ENCODE results near the gene CDH8. TPM values are rescaled to one million over a fixed set of nuclear protein-coding genes. Genes with fewer than 3 reads are reported as not detected.

CDH8 gene, protein sequence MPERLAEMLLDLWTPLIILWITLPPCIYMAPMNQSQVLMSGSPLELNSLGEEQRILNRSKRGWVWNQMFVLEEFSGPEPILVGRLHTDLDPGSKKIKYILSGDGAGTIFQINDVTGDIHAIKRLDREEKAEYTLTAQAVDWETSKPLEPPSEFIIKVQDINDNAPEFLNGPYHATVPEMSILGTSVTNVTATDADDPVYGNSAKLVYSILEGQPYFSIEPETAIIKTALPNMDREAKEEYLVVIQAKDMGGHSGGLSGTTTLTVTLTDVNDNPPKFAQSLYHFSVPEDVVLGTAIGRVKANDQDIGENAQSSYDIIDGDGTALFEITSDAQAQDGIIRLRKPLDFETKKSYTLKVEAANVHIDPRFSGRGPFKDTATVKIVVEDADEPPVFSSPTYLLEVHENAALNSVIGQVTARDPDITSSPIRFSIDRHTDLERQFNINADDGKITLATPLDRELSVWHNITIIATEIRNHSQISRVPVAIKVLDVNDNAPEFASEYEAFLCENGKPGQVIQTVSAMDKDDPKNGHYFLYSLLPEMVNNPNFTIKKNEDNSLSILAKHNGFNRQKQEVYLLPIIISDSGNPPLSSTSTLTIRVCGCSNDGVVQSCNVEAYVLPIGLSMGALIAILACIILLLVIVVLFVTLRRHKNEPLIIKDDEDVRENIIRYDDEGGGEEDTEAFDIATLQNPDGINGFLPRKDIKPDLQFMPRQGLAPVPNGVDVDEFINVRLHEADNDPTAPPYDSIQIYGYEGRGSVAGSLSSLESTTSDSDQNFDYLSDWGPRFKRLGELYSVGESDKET
- 1 to 10 TPM in 2 of 4 donors, under 1 TPM in 2; 0.40 to 3.0 (median 0.86) TPM for total RNA-seq

DNA sequence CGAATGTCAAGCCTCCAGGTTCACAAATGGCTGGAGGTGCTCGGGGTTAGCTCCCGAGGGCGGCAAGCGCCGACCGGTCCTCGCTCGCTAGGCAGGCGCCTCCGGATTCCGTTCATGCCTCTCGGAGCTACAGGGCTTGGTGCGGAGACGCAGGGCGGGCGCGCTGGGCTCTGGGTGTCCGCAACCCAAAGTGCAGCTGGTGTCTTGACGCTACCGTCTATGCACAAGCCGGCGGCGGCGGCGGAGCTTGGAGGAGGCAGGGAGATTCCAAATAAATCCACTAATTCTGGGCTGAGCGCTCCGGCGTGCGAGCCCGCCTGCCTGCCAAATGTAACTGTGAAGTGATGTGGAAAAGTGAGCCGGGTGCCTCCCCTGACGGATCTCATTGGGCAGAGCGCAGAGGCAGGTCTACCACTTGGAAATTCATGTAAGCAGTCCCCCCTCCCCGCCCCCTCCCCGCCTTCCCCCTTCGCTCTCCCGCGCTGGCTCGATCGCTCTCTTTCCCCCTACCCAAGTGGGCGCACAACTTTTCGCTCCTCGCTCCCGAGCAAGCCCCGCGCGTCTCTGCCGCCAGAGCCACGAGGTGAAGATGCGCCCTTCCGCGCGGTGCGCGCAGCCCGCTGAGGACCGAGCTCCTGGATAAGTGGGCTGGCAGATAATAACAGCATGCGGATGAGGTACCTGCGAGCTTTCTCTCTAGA is at the start of gene CDH8:
Gene CDH8, minus strand, starts transcription at position 338 of the 701 bp plus-strand sequence. CDS start 15,035 bp downstream, outside the sequence.
- ATAC-seq: no peak

DNA sequence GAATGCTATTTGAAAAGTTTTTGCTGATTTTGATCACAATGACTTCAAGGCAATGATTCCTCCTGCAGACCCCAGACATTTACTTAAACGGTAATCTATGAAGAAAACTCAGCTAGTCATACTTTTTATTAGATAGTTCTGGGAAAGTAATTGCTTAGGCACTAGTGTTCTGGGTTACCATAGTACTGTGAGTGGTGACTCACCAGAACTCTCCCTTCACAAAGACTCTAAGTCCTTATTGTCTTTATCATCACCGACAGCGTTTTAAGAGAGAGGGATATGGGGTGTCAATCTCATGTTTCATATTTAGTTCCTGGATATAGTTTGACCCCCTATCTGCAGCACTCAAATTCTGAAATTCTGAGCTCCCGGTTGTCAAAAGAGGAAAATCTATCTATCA is 43.0 kb upstream of the CDH8 start:
- ATAC-seq: no peak
- TF ChIP-seq, protein P1, sequence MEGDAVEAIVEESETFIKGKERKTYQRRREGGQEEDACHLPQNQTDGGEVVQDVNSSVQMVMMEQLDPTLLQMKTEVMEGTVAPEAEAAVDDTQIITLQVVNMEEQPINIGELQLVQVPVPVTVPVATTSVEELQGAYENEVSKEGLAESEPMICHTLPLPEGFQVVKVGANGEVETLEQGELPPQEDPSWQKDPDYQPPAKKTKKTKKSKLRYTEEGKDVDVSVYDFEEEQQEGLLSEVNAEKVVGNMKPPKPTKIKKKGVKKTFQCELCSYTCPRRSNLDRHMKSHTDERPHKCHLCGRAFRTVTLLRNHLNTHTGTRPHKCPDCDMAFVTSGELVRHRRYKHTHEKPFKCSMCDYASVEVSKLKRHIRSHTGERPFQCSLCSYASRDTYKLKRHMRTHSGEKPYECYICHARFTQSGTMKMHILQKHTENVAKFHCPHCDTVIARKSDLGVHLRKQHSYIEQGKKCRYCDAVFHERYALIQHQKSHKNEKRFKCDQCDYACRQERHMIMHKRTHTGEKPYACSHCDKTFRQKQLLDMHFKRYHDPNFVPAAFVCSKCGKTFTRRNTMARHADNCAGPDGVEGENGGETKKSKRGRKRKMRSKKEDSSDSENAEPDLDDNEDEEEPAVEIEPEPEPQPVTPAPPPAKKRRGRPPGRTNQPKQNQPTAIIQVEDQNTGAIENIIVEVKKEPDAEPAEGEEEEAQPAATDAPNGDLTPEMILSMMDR (IDR thresholded peaks at IDR 0.05): no peak
- no peak for TF ChIP-seq POLR2AphosphoS5 (IDR thresholded peaks at IDR 0.05)
- TF ChIP-seq EP300 (IDR thresholded peaks at IDR 0.05): no peak
- TF ChIP-seq POLR2A (IDR thresholded peaks at IDR 0.05): no peak
- H3K27ac ChIP-seq: no peak overlapping the region
- no peaks in the 10 kb centered on the region for H3K27me3 ChIP-seq
- H3K36me3 ChIP-seq: no peaks in the 10 kb centered on the region
- H3K9me3 ChIP-seq: no peaks in the 10 kb centered on the region
- no peak overlapping the region for H3K4me3 ChIP-seq
- H3K4me1 ChIP-seq: no peaks in the 10 kb centered on the region
- 71 to 85% methylated on average over 4 of the region's 4 CpGs for whole genome bisulfite sequencing, 2 donors (ENCODE audit: low coverage in 1 of 2)

More for the DNA sequence above, at the start of gene CDH8:
- no peaks in the 10 kb centered on the region for H3K9me3 ChIP-seq
- peak within 1 kb of the TSS; percentile 31 to 44 for H3K4me3 ChIP-seq
- H3K36me3 ChIP-seq: no peaks in the 10 kb centered on the region
- H3K27me3 ChIP-seq: peaks cover 53% of the 10 kb centered on the region
- no peak within 1 kb of the TSS for H3K27ac ChIP-seq
- whole genome bisulfite sequencing, 2 donors (ENCODE audit: low coverage in 1 of 2): no CpG with 5 or more reads among the region's 60 CpGs
- H3K4me1 ChIP-seq: peaks cover 0 to 23% (median 0%) of the 10 kb centered on the region in 3 donors
- TF ChIP-seq POLR2AphosphoS5 (IDR thresholded peaks at IDR 0.05): no peak
- TF ChIP-seq, protein P1 (IDR thresholded peaks at IDR 0.05): no peak

DNA sequence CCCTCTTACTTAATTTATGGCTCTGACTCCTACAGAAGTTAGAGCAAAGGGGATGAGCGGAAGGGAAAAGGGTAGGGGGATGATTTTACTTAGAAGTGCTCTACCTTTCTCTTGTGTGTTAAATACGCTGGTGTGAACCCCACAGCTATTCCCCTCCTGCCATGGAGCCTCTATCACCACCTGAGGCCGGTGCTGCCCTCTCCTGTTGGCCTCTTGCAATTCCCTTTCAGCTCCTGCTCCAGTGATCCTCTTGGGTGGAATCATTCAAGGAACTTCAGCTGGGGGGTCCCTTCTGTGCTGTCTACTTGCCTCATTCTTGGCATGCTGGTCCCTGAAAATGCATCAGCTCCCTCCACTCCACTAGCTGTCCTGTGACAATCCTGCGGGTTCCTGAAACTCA is 41.8 kb upstream of the CDH8 start:
- Histone ChIP-seq H3K4me1 (no peaks in the 10 kb centered on the region), H3K27ac (no peak overlapping the region), H3K9me3 (no peaks in the 10 kb centered on the region), H3K4me3 (no peak overlapping the region), H3K36me3 (no peaks in the 10 kb centered on the region), H3K27me3 (no peaks in the 10 kb centered on the region)
- 15 to 37% methylated on average over 2 to 3 of the region's 4 CpGs for WGBS, 2 donors (ENCODE audit: low coverage in 1 of 2)
- TF ChIP-seq POLR2A (IDR thresholded peaks at IDR 0.05) (no peak), POLR2AphosphoS5 (IDR thresholded peaks at IDR 0.05) (no peak), EP300 (IDR thresholded peaks at IDR 0.05) (no peak)
- TF ChIP-seq, protein P1 (IDR thresholded peaks at IDR 0.05): no peak
- ATAC-seq: no peak

DNA sequence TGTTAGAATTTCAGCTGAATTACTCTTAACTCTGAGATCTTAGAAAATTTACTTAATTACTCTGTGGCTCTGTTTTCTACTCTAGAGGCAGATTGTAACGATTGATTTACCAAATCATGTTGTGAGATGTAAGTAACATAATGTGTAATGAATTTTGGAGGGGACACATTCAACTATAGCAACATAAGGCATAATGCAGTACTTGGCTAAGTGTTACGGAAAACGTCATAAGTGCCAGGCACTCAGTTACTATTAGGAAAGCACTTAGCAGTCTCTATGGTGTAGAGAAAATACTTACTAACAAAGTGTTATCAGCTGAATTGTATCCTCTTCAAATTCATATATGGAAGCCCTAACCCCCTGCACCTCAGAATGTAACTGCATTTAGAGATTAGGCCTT is 40.6 kb upstream of the CDH8 start:
- H3K4me1 ChIP-seq: no peaks in the 10 kb centered on the region
- TF ChIP-seq EP300 (IDR thresholded peaks at IDR 0.05) (no peak), POLR2AphosphoS5 (IDR thresholded peaks at IDR 0.05) (no peak), POLR2A (IDR thresholded peaks at IDR 0.05) (no peak)
- TF ChIP-seq, protein P1 (IDR thresholded peaks at IDR 0.05): no peak
- 86 to 94% methylated on average over 3 of the region's 3 CpGs for WGBS, 2 donors (ENCODE audit: low coverage in 1 of 2)
- H3K4me3 ChIP-seq: no peak overlapping the region
- no peak overlapping the region for H3K27ac ChIP-seq
- H3K27me3 ChIP-seq: no peaks in the 10 kb centered on the region
- H3K9me3 ChIP-seq: no peaks in the 10 kb centered on the region
- ATAC-seq: no peak
- no peaks in the 10 kb centered on the region for H3K36me3 ChIP-seq

Data from gastroesophageal sphincter (tissue), 4 donors.